WTC11 (cell line): ENCODE measurements around the gene GSTT4. TPM values are rescaled to one million over a fixed set of nuclear protein-coding genes. Genes with fewer than 3 reads are reported as not detected.

Experiments
- ATAC-seq: fragments of 200-7000 bp; cut with Tn5 transposase; 2 replicates; pipeline ENCODE4 v1.10.0; 2021; ENCODE audit warnings: mild to moderate bottlenecking, moderate library complexity
- CTCF ChIA-PET: fragments of 300-600 bp; sonication (Branson Sonifier 250); formaldehyde crosslinking; loops from one replicate; lab custom pipeline; 2021; ENCODE audit warnings: antibody characterized with exemption; lab: Charles Lee
- POLR2A ChIA-PET: fragments of 350-600 bp; sonication (Branson Sonifier 250); formaldehyde crosslinking; loops from one replicate; lab custom pipeline; 2021; ENCODE audit warnings: antibody characterized with exemption; lab: Charles Lee
- DNase-seq: peaks from one replicate; pipeline ENCODE4 v3.0.0; 2021; ENCODE audit warnings: low spot score
- H3K27ac Mint-ChIP-seq: 2 replicates; pipeline ENCODE4 v1.8.0; 2021; ENCODE audit warnings: mixed read lengths
- H3K27me3 Mint-ChIP-seq: 2 replicates; pipeline ENCODE4 v1.8.0; 2021; ENCODE audit warnings: low read depth, mild to moderate bottlenecking, moderate library complexity, mixed read lengths
- H3K36me3 Mint-ChIP-seq: 2 replicates; pipeline ENCODE4 v1.8.0; 2021; ENCODE audit warnings: mixed read lengths
- H3K4me1 Mint-ChIP-seq: 2 replicates; pipeline ENCODE4 v1.8.0; 2022; ENCODE audit warnings: mixed read lengths
- H3K4me3 Mint-ChIP-seq: 2 replicates; pipeline ENCODE4 v1.8.0; 2021; ENCODE audit warnings: mild to moderate bottlenecking, moderate library complexity, mixed read lengths
- H3K9me3 Mint-ChIP-seq: 2 replicates; pipeline ENCODE4 v1.8.0; 2021; ENCODE audit warnings: mixed read lengths
- CREM ChIP-seq: sonication (generic); formaldehyde crosslinking; IDR thresholded peaks from 2 replicates; pipeline ENCODE4 v1.8.1; 2022; ENCODE audit warnings: mild to moderate bottlenecking, missing genetic modification reagents, moderate library complexity
- EMX1 ChIP-seq: fragments of 250-450 bp; sonication (Bioruptor Pico); IDR thresholded peaks from 2 replicates; pipeline ENCODE4 v1.8.0; 2021; ENCODE audit warnings: mild to moderate bottlenecking
- HMGA2 ChIP-seq: fragments of 250-450 bp; sonication (Bioruptor Pico); IDR thresholded peaks from 2 replicates; pipeline ENCODE4 v1.4.0; 2021; ENCODE audit warnings: mild to moderate bottlenecking, moderate library complexity
- JAZF1 ChIP-seq: fragments of 250-450 bp; sonication (Bioruptor Pico); IDR thresholded peaks from 2 replicates; pipeline ENCODE4 v1.9.0; 2021; ENCODE audit warnings: moderate library complexity, mild to moderate bottlenecking, inconsistent platforms
- MLX ChIP-seq: sonication (generic); formaldehyde crosslinking; IDR thresholded peaks from 2 replicates; pipeline ENCODE4 v1.8.1; 2023; ENCODE audit warnings: mild to moderate bottlenecking, missing genetic modification reagents, moderate library complexity
- NR1H2 ChIP-seq: sonication (generic); formaldehyde crosslinking; IDR thresholded peaks from 2 replicates; pipeline ENCODE4 v1.9.0; 2021; ENCODE audit warnings: mild to moderate bottlenecking, moderate library complexity, missing genetic modification reagents
- NR2C2 ChIP-seq: sonication (generic); formaldehyde crosslinking; IDR thresholded peaks from 2 replicates; pipeline ENCODE4 v1.8.0; 2022; ENCODE audit warnings: mild to moderate bottlenecking, missing genetic modification reagents
- NR3C1 ChIP-seq: sonication (generic); formaldehyde crosslinking; conservative IDR thresholded peaks from 2 replicates; pipeline ENCODE4 v1.8.1; 2023; ENCODE audit warnings: low read depth, mild to moderate bottlenecking, missing genetic modification reagents
- OVOL2 ChIP-seq: fragments of 250-450 bp; sonication (Bioruptor Pico); IDR thresholded peaks from 2 replicates; pipeline ENCODE4 v1.9.0; 2021; ENCODE audit warnings: mild to moderate bottlenecking, borderline replicate concordance
- PRDM15 ChIP-seq: sonication (generic); formaldehyde crosslinking; IDR thresholded peaks from 2 replicates; pipeline ENCODE4 v1.8.0; 2022; ENCODE audit warnings: missing genetic modification reagents
- TCF7 ChIP-seq: sonication (generic); formaldehyde crosslinking; IDR thresholded peaks from 2 replicates; pipeline ENCODE4 v1.8.0; 2022; ENCODE audit warnings: mild to moderate bottlenecking, low read depth, missing genetic modification reagents, moderate library complexity
- TP53 ChIP-seq: sonication (generic); formaldehyde crosslinking; IDR thresholded peaks from 2 replicates; pipeline ENCODE4 v1.8.1; 2023; ENCODE audit warnings: mild to moderate bottlenecking, missing genetic modification reagents
- ZBTB21 ChIP-seq: sonication (generic); formaldehyde crosslinking; IDR thresholded peaks from 2 replicates; pipeline ENCODE4 v1.8.1; 2023; ENCODE audit warnings: mild to moderate bottlenecking, missing genetic modification reagents, borderline replicate concordance
- ZBTB43 ChIP-seq: sonication (generic); formaldehyde crosslinking; IDR thresholded peaks from 2 replicates; pipeline ENCODE4 v1.8.1; 2023; ENCODE audit warnings: mild to moderate bottlenecking, missing genetic modification reagents
- ZNF138 ChIP-seq: sonication (generic); formaldehyde crosslinking; conservative IDR thresholded peaks from 2 replicates; pipeline ENCODE4 v1.8.1; 2022; ENCODE audit warnings: mild to moderate bottlenecking, moderate library complexity, missing genetic modification reagents
- ZNF219 ChIP-seq: sonication (generic); formaldehyde crosslinking; IDR thresholded peaks from 2 replicates; pipeline ENCODE4 v1.8.0; 2023; ENCODE audit warnings: missing genetic modification reagents, mild to moderate bottlenecking, borderline replicate concordance
- ZNF263 ChIP-seq: sonication (generic); formaldehyde crosslinking; IDR thresholded peaks from 2 replicates; pipeline ENCODE4 v1.8.1; 2022; ENCODE audit warnings: low read depth, mild to moderate bottlenecking, moderate library complexity, missing genetic modification reagents
- ZNF425 ChIP-seq: fragments of 250-450 bp; sonication (Bioruptor Pico); conservative IDR thresholded peaks from 2 replicates; pipeline ENCODE4 v1.9.0; 2021; ENCODE audit warnings: mild to moderate bottlenecking
- total RNA-seq: library from RNA; stranded (reverse); gene quantifications from 3 replicates; pipeline ENCODE4 v1.2.3, GENCODE V29; 2021
- TF ChIP-seq, protein P1 (sequence below): sonication (generic); formaldehyde crosslinking; IDR thresholded peaks from 2 replicates; pipeline ENCODE4 v1.8.1; 2022; ENCODE audit warnings: mild to moderate bottlenecking, missing genetic modification reagents, moderate library complexity, borderline replicate concordance

Gene GSTT4
- total RNA-seq, 1 experiment from 2014 or later = not detected

- Mint-ChIP-seq H3K36me3 (no peaks in the 10 kb centered on the region), H3K9me3 (peaks cover 5% of the 10 kb centered on the region), H3K4me3 (no peak overlapping the region), H3K27me3 (peaks cover 18% of the 10 kb centered on the region), H3K27ac (no peak overlapping the region), H3K4me1 (peaks cover 2% of the 10 kb centered on the region)
- ChIA-PET CTCF (interaction anchor here (2.1 kb wide), 1 partner anchor 149 kb away, joined by 6 read pairs; no protein-coding TSS in a partner anchor), POLR2A (no interaction called here)
- TF ChIP-seq NR3C1 (CRISPR knock-in tag) = no peak
- no peak for TF ChIP-seq OVOL2 (CRISPR knock-in tag)
- TF ChIP-seq TP53 (CRISPR knock-in tag) = no peak
- no peak for DNase-seq
- ATAC-seq = no peak
These were observed 2.2 kb upstream of the GSTT4 start for GRCh38 chr22:24007253-24008021.

GRCh38 chr22:24006914-24007214, 1.6 kb upstream of the GSTT4 start:
- H3K27ac Mint-ChIP-seq = no peak overlapping the region
- ATAC-seq (no peak), DNase-seq (no peak)
- H3K36me3 Mint-ChIP-seq = no peaks in the 10 kb centered on the region
- peaks cover 18% of the 10 kb centered on the region for H3K27me3 Mint-ChIP-seq
- no peak overlapping the region for H3K4me3 Mint-ChIP-seq
- CTCF ChIA-PET = no interaction called here
- H3K4me1 Mint-ChIP-seq = no peaks in the 10 kb centered on the region; the same call in 1 of the 2 replicates
- POLR2A ChIA-PET = interaction anchor here (0.6 kb wide), 1 partner anchor 13 kb away, joined by 5 read pairs; no protein-coding TSS in a partner anchor
- TF ChIP-seq ZNF138 = no peak
- peaks cover 5% of the 10 kb centered on the region for H3K9me3 Mint-ChIP-seq

DNA sequence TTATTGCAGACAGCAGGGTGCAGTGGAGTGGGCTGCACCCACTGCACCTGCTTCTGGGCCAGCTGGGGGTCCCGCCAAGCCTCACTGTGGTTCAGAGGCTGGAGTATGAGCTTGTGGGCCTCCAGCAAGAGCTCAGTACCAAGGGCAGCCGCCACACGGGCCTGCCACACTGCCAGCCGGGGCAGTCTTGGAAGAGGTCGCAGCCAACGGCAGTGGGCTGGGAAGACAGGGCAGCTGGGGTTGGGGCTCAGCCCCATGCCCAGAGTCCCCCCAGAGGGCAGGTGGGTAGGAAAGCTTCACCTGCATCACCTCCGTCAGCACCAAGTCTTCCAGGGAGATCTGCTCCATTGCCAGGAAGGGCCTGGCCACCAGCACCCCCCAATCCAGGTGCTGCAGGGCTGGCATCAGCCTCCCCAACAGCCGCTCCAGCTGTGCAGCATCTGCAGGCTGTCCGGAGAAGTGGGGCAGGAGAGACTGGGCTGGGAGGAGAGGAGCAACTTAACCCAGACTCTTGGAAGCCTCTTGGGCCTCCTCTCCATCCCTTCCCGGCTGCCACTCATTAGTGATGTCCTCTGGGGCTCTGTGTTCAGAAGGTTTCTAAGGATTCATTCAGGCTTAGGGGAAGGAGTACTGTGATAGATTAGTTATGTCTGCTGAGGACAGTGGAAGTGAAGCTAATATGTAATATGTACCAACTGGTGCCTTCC, 1.1 kb upstream of the GSTT4 start:
- peaks cover 5% of the 10 kb centered on the region for H3K9me3 Mint-ChIP-seq
- no peaks in the 10 kb centered on the region for H3K36me3 Mint-ChIP-seq
- CTCF ChIA-PET = interaction anchor here (1.0 to 1.3 kb wide), 2 partner anchors 56 to 225 kb away, joined by 3 to 4 read pairs; no protein-coding TSS in a partner anchor
- POLR2A ChIA-PET = interaction anchor here (0.6 kb wide), 1 partner anchor 13 kb away, joined by 5 read pairs; no protein-coding TSS in a partner anchor
- no peak for ATAC-seq
- no peak overlapping the region for H3K27ac Mint-ChIP-seq
- H3K4me1 Mint-ChIP-seq = peaks cover 2% of the 10 kb centered on the region
- H3K4me3 Mint-ChIP-seq = no peak overlapping the region
- H3K27me3 Mint-ChIP-seq = peaks cover 23% of the 10 kb centered on the region
- DNase-seq = no peak
- no peak for TF ChIP-seq ZNF425 (CRISPR knock-in tag)
- TF ChIP-seq NR2C2 (CRISPR knock-in tag) = no peak
- no peak for TF ChIP-seq ZNF263
- no peak for TF ChIP-seq PRDM15
- TF ChIP-seq HMGA2 (CRISPR knock-in tag) = no peak
- TF ChIP-seq ZBTB43 = no peak
- TF ChIP-seq NR1H2 = no peak
- no peak for TF ChIP-seq ZNF138
- TF ChIP-seq MLX (CRISPR knock-in tag) = no peak
- no peak for TF ChIP-seq ZNF219 (CRISPR knock-in tag)
- no peak for TF ChIP-seq TCF7 (CRISPR knock-in tag)
- TF ChIP-seq JAZF1 (CRISPR knock-in tag) = no peak
- TF ChIP-seq ZBTB21 (CRISPR knock-in tag) = no peak
- TF ChIP-seq CREM = no peak
- TF ChIP-seq, protein P1, sequence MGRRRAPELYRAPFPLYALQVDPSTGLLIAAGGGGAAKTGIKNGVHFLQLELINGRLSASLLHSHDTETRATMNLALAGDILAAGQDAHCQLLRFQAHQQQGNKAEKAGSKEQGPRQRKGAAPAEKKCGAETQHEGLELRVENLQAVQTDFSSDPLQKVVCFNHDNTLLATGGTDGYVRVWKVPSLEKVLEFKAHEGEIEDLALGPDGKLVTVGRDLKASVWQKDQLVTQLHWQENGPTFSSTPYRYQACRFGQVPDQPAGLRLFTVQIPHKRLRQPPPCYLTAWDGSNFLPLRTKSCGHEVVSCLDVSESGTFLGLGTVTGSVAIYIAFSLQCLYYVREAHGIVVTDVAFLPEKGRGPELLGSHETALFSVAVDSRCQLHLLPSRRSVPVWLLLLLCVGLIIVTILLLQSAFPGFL (CRISPR knock-in tag) = no peak
- no peak for TF ChIP-seq EMX1 (CRISPR knock-in tag)
